Measurements from ENCODE around the gene ZMYND11. TPM values are rescaled to one million over a fixed set of nuclear protein-coding genes. Genes with fewer than 3 reads are reported as not detected.

Gene ZMYND11
- total and polyA plus RNA-seq, 2 donors (not counting 1 experiment from before 2014, with no cell fraction given) = 57.0 to 68.4 TPM

DNA sequence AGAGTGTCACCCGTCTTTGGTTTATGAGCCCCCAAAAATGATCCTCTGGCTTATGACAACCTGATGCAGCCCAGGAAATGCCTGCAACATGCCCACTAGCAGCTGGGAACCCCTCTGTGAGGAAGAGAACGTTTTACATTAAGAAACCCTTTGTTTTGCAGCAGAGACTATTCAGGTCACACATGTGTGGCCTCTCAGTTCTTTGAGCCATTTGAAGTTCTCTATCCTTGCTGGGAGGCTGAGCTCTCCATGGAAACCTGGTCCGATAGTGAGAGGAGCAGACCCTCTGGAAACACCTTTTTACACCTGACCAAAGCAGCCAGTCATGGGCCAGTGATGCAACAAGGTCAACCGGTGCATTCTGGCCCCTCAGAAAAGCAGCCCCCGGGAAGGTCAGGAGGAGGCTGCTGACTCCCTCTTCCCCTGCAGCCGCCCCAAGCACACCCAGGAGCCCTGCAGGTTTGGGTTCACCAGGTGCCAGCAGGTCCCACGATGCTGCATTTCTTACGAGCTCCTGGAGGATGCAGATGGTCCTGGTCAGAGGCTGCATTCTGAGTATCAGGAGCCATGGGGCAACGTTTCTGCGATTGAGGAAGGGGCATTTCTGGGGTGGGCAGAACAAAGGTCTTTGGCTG lies 134.3 kb downstream of the ZMYND11 start:
- no peaks in the 10 kb centered on the region for H3K79me2 ChIP-seq (ENCODE audit: control insufficient read depth, insufficient read depth, low read length)
- no peaks in the 10 kb centered on the region for H4K20me1 ChIP-seq (ENCODE audit: control insufficient read depth, extremely low read depth, insufficient read depth, low read length)
- H2AFZ ChIP-seq (ENCODE audit: low read length) = no peak overlapping the region
- no peaks in the 10 kb centered on the region for H3K27me3 ChIP-seq (ENCODE audit: control insufficient read depth, insufficient read depth, low read length)
- H3K9ac ChIP-seq (ENCODE audit: insufficient read depth, low read length) = no peak overlapping the region
- no peak for DNase-seq (ENCODE audit: low read depth in 2 of 2)
- H3K4me3 ChIP-seq (replicated peaks in 1 of 4; ENCODE audit: control extremely low read depth in 1 of 4, insufficient read depth in 1 of 4, low read depth in 3 of 4, low read length in 4 of 4) = no peak overlapping the region
- TF ChIP-seq EZH2 (IDR thresholded peaks at IDR 0.05; ENCODE audit: low read length, missing control alignments) = no peak
- TF ChIP-seq, protein P1, sequence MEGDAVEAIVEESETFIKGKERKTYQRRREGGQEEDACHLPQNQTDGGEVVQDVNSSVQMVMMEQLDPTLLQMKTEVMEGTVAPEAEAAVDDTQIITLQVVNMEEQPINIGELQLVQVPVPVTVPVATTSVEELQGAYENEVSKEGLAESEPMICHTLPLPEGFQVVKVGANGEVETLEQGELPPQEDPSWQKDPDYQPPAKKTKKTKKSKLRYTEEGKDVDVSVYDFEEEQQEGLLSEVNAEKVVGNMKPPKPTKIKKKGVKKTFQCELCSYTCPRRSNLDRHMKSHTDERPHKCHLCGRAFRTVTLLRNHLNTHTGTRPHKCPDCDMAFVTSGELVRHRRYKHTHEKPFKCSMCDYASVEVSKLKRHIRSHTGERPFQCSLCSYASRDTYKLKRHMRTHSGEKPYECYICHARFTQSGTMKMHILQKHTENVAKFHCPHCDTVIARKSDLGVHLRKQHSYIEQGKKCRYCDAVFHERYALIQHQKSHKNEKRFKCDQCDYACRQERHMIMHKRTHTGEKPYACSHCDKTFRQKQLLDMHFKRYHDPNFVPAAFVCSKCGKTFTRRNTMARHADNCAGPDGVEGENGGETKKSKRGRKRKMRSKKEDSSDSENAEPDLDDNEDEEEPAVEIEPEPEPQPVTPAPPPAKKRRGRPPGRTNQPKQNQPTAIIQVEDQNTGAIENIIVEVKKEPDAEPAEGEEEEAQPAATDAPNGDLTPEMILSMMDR (conservative IDR thresholded peaks at IDR 0.05 in 1 of 2, IDR thresholded peaks at IDR 0.05 in 1 of 2; ENCODE audit: low read depth in 1 of 2, low read length in 2 of 2) = no peak
- no peak overlapping the region for H3K27ac ChIP-seq (ENCODE audit: insufficient read depth, low read length)
- H3K36me3 ChIP-seq (ENCODE audit: control insufficient read depth, insufficient read depth, low read length) = no peaks in the 10 kb centered on the region
- peaks cover 2% of the 10 kb centered on the region for H3K4me1 ChIP-seq (ENCODE audit: control insufficient read depth, extremely low read depth, insufficient read depth, low read length)
- H3K4me2 ChIP-seq (ENCODE audit: extremely low read depth, insufficient read depth, low read length) = no peak overlapping the region
- no peaks in the 10 kb centered on the region for H3K9me3 ChIP-seq (ENCODE audit: control insufficient read depth, insufficient read depth, low read depth, low read length)

DNA sequence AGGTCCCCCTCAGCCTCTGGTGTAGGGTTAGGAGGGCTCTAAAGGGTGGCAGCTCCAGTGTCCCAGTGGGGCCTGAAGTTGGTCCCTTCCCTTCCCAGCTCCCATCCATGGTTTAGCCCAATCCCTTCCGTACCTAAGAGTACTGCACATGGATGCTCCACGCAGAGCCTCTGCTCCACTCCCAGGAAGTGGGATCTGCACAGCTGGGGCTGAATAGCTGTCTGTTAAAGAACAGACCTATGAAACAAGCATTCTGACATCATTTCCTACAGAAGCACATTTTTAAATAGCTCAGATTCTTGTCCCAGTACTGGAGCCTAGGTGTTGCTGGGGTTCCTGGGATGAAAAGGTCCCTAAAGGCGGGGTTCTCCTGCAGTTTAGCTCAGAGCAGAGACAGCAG lies 135.9 kb downstream of the ZMYND11 start:
- peaks cover 2% of the 10 kb centered on the region for H3K4me1 ChIP-seq (ENCODE audit: control insufficient read depth, extremely low read depth, insufficient read depth, low read length)
- H3K27me3 ChIP-seq (ENCODE audit: control insufficient read depth, insufficient read depth, low read length) = no peaks in the 10 kb centered on the region
- H4K20me1 ChIP-seq (ENCODE audit: control insufficient read depth, extremely low read depth, insufficient read depth, low read length) = no peaks in the 10 kb centered on the region
- H3K36me3 ChIP-seq (ENCODE audit: control insufficient read depth, insufficient read depth, low read length) = no peaks in the 10 kb centered on the region
- no peak overlapping the region for H3K9ac ChIP-seq (ENCODE audit: insufficient read depth, low read length)
- no peaks in the 10 kb centered on the region for H3K79me2 ChIP-seq (ENCODE audit: control insufficient read depth, insufficient read depth, low read length)
- H3K9me3 ChIP-seq (ENCODE audit: control insufficient read depth, insufficient read depth, low read depth, low read length) = no peaks in the 10 kb centered on the region
- TF ChIP-seq, protein P1 (conservative IDR thresholded peaks at IDR 0.05 in 1 of 2, IDR thresholded peaks at IDR 0.05 in 1 of 2; ENCODE audit: low read depth in 1 of 2, low read length in 2 of 2) = no peak
- TF ChIP-seq EZH2 (IDR thresholded peaks at IDR 0.05; ENCODE audit: low read length, missing control alignments) = no peak
- DNase-seq (ENCODE audit: low read depth in 2 of 2) = no peak
- no peak overlapping the region for H3K27ac ChIP-seq (ENCODE audit: insufficient read depth, low read length)
- H2AFZ ChIP-seq (ENCODE audit: low read length) = no peak overlapping the region
- H3K4me3 ChIP-seq (replicated peaks in 1 of 4; ENCODE audit: control extremely low read depth in 1 of 4, insufficient read depth in 1 of 4, low read depth in 3 of 4, low read length in 4 of 4) = no peak overlapping the region
- no peak overlapping the region for H3K4me2 ChIP-seq (ENCODE audit: extremely low read depth, insufficient read depth, low read length)

DNA sequence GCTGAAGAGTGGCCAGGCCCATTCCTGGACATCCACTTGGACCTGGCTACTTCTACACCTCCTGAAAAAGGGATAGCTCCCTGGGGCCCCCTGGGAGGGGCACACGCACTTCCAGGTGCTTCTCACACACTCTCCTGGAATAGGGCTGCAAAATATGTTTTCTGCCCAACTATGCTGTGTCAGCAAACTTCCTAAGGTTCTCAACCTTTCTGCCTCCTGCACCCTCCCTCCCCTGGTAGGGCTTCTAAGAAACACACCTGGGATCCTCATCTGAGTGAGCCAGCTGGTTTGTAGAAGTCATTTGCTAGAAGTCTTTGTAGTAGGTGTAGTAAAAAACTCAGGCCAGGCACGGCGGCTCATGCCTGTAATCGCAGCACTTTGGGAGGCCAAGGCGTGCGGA lies 136.5 kb downstream of the ZMYND11 start:
- Histone ChIP-seq H3K36me3 (ENCODE audit: control insufficient read depth, insufficient read depth, low read length) (no peaks in the 10 kb centered on the region), H3K79me2 (ENCODE audit: control insufficient read depth, insufficient read depth, low read length) (no peaks in the 10 kb centered on the region), H4K20me1 (ENCODE audit: control insufficient read depth, extremely low read depth, insufficient read depth, low read length) (no peaks in the 10 kb centered on the region), H3K27me3 (ENCODE audit: control insufficient read depth, insufficient read depth, low read length) (no peaks in the 10 kb centered on the region), H3K9me3 (ENCODE audit: control insufficient read depth, insufficient read depth, low read depth, low read length) (no peaks in the 10 kb centered on the region), H3K27ac (ENCODE audit: insufficient read depth, low read length) (no peak overlapping the region), H3K4me3 (replicated peaks in 1 of 4; ENCODE audit: control extremely low read depth in 1 of 4, insufficient read depth in 1 of 4, low read depth in 3 of 4, low read length in 4 of 4) (no peak overlapping the region), H3K4me2 (ENCODE audit: extremely low read depth, insufficient read depth, low read length) (no peak overlapping the region), H3K4me1 (ENCODE audit: control insufficient read depth, extremely low read depth, insufficient read depth, low read length) (peaks cover 2% of the 10 kb centered on the region), H3K9ac (ENCODE audit: insufficient read depth, low read length) (no peak overlapping the region), H2AFZ (ENCODE audit: low read length) (no peak overlapping the region)
- no peak for TF ChIP-seq EZH2 (IDR thresholded peaks at IDR 0.05; ENCODE audit: low read length, missing control alignments)
- TF ChIP-seq, protein P1 (conservative IDR thresholded peaks at IDR 0.05 in 1 of 2, IDR thresholded peaks at IDR 0.05 in 1 of 2; ENCODE audit: low read depth in 1 of 2, low read length in 2 of 2) = no peak
- no peak for DNase-seq (ENCODE audit: low read depth in 2 of 2)
